HepG2 (cell line): Measurements from ENCODE around the gene NCMAP. TPM values are rescaled to one million over a fixed set of nuclear protein-coding genes. Genes with fewer than 3 reads are reported as not detected.

Experiments used
- GLI4 ChIP-seq: sonication (generic); formaldehyde crosslinking; IDR thresholded peaks from 2 replicates; pipeline ENCODE4 v1.5.1; 2020; ENCODE audit warnings: missing genetic modification reagents, mild to moderate bottlenecking, moderate library complexity, borderline replicate concordance
- HES4 ChIP-seq: sonication (generic); formaldehyde crosslinking; IDR thresholded peaks from 2 replicates; pipeline ENCODE4 v1.9.0; 2021; ENCODE audit warnings: mild to moderate bottlenecking, missing genetic modification reagents, borderline replicate concordance
- HNRNPLL ChIP-seq: fragments of 200-400 bp; formaldehyde crosslinking; IDR thresholded peaks from 2 replicates; pipeline ENCODE4 v1.6.1; 2017; ENCODE audit warnings: mild to moderate bottlenecking, low read depth, low read length; ENCODE audit not compliant: poor library complexity, severe bottlenecking
- KLF15 ChIP-seq: sonication (generic); formaldehyde crosslinking; IDR thresholded peaks from 2 replicates; pipeline ENCODE4 v1.8.1; 2023; ENCODE audit warnings: borderline replicate concordance, mild to moderate bottlenecking, inconsistent platforms, missing genetic modification reagents, mixed read lengths
- MTF2 ChIP-seq: sonication (generic); formaldehyde crosslinking; IDR thresholded peaks from 2 replicates; pipeline ENCODE4 v1.5.0; 2020; ENCODE audit warnings: missing genetic modification reagents, borderline replicate concordance
- NFKB2 ChIP-seq: sonication (generic); formaldehyde crosslinking; IDR thresholded peaks from 2 replicates; pipeline ENCODE4 v1.4.0; 2020; ENCODE audit warnings: missing genetic modification reagents, borderline replicate concordance
- RELA ChIP-seq: sonication (generic); formaldehyde crosslinking; IDR thresholded peaks from 2 replicates; pipeline ENCODE4 v1.4.0; 2020; ENCODE audit warnings: missing genetic modification reagents
- TRIM24 ChIP-seq: sonication (generic); formaldehyde crosslinking; IDR thresholded peaks from 2 replicates; pipeline ENCODE4 v1.8.0; 2022; ENCODE audit warnings: mild to moderate bottlenecking, missing genetic modification reagents
- U2AF1 ChIP-seq: fragments of 200-400 bp; formaldehyde crosslinking; optimal IDR thresholded peaks from 2 replicates; pipeline ENCODE3; 2017; ENCODE audit warnings: mild to moderate bottlenecking, low read depth, low read length
- ZBTB4 ChIP-seq: sonication (generic); formaldehyde crosslinking; IDR thresholded peaks from 2 replicates; pipeline ENCODE4 v1.4.0; 2020; ENCODE audit warnings: missing genetic modification reagents, mild to moderate bottlenecking, borderline replicate concordance
- ZNF331 ChIP-seq: sonication (generic); formaldehyde crosslinking; IDR thresholded peaks from 2 replicates; pipeline ENCODE4 v1.4.0; 2020; ENCODE audit warnings: missing genetic modification reagents
- ZNF574 ChIP-seq: sonication (generic); formaldehyde crosslinking; IDR thresholded peaks from 2 replicates; pipeline ENCODE4 v1.4.0; 2020; ENCODE audit warnings: missing genetic modification reagents
- polyA plus RNA-seq, 8 experiments: library from polyadenylated mRNA; depleted of rRNA in 3 of 8; stranded (reverse) in 7 of 8; unstranded in 1 of 8; fragments of >200 nt; fragmentation: Illumina TruSeq in 4 of 8; extraction: Trizol in 4 of 8; gene quantifications; 2 replicates each; pipeline versions ENCODE4 v1.2.1 to v1.2.3, GENCODE V29; 2011 to 2016; ENCODE audit warnings: low read depth in 4 of 8, missing spikeins in 1 of 8, mixed read lengths in 1 of 8; ENCODE audit not compliant: insufficient read depth in 1 of 8
- total RNA-seq, 5 experiments: library from RNA; depleted of rRNA; stranded (reverse); fragments of >200 nt; fragmentation: Illumina TruSeq; extraction: Trizol; gene quantifications; 2 replicates each; pipeline ENCODE4 v1.2.3, GENCODE V29; 2016; ENCODE audit warnings: low read depth in 1 of 5
- TF ChIP-seq, protein P1 (sequence below): sonication (generic); formaldehyde crosslinking; IDR thresholded peaks from 2 replicates; pipeline ENCODE4 v1.4.0; 2020; ENCODE audit warnings: missing genetic modification reagents
- TF ChIP-seq, protein P2 (sequence below): sonication (generic); formaldehyde crosslinking; IDR thresholded peaks from 2 replicates; pipeline ENCODE4 v1.5.0; 2020; ENCODE audit warnings: missing genetic modification reagents, mild to moderate bottlenecking, borderline replicate concordance

NCMAP gene
- total and polyA plus RNA-seq, 2 of the 13 experiments (the other 11 are each of a cell fraction or from before 2014, with no cell fraction given) = 2.7 to 20.0 TPM

GRCh38 chr1:24643363-24644099, 87.6 kb downstream of the NCMAP start (continued):
- no peak; the same call in 1 of the 2 replicates for TF ChIP-seq GLI4 (CRISPR knock-in tag)
- TF ChIP-seq ZBTB4 (CRISPR knock-in tag) = peak; percentile 13; the same call in 1 of the 2 replicates
- TF ChIP-seq KLF15 = no peak
- TF ChIP-seq, protein P1, sequence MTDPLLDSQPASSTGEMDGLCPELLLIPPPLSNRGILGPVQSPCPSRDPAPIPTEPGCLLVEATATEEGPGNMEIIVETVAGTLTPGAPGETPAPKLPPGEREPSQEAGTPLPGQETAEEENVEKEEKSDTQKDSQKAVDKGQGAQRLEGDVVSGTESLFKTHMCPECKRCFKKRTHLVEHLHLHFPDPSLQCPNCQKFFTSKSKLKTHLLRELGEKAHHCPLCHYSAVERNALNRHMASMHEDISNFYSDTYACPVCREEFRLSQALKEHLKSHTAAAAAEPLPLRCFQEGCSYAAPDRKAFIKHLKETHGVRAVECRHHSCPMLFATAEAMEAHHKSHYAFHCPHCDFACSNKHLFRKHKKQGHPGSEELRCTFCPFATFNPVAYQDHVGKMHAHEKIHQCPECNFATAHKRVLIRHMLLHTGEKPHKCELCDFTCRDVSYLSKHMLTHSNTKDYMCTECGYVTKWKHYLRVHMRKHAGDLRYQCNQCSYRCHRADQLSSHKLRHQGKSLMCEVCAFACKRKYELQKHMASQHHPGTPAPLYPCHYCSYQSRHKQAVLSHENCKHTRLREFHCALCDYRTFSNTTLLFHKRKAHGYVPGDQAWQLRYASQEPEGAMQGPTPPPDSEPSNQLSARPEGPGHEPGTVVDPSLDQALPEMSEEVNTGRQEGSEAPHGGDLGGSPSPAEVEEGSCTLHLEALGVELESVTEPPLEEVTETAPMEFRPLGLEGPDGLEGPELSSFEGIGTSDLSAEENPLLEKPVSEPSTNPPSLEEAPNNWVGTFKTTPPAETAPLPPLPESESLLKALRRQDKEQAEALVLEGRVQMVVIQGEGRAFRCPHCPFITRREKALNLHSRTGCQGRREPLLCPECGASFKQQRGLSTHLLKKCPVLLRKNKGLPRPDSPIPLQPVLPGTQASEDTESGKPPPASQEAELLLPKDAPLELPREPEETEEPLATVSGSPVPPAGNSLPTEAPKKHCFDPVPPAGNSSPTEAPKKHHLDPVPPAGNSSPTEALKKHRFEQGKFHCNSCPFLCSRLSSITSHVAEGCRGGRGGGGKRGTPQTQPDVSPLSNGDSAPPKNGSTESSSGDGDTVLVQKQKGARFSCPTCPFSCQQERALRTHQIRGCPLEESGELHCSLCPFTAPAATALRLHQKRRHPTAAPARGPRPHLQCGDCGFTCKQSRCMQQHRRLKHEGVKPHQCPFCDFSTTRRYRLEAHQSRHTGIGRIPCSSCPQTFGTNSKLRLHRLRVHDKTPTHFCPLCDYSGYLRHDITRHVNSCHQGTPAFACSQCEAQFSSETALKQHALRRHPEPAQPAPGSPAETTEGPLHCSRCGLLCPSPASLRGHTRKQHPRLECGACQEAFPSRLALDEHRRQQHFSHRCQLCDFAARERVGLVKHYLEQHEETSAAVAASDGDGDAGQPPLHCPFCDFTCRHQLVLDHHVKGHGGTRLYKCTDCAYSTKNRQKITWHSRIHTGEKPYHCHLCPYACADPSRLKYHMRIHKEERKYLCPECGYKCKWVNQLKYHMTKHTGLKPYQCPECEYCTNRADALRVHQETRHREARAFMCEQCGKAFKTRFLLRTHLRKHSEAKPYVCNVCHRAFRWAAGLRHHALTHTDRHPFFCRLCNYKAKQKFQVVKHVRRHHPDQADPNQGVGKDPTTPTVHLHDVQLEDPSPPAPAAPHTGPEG (CRISPR knock-in tag) = no peak
- no peak for TF ChIP-seq MTF2 (CRISPR knock-in tag)
- no peak for TF ChIP-seq RELA (CRISPR knock-in tag)
- TF ChIP-seq TRIM24 = no peak
- peak; percentile 75 for TF ChIP-seq HNRNPLL
- TF ChIP-seq, protein P2, sequence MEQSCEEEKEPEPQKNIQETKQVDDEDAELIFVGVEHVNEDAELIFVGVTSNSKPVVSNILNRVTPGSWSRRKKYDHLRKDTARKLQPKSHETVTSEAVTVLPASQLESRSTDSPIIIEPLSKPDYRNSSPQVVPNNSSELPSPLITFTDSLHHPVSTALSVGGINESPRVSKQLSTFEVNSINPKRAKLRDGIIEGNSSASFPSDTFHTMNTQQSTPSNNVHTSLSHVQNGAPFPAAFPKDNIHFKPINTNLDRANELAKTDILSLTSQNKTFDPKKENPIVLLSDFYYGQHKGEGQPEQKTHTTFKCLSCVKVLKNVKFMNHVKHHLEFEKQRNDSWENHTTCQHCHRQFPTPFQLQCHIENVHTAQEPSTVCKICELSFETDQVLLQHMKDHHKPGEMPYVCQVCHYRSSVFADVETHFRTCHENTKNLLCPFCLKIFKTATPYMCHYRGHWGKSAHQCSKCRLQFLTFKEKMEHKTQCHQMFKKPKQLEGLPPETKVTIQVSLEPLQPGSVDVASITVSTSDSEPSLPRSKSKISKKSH (CRISPR knock-in tag) = no peak
- no peak for TF ChIP-seq NFKB2 (CRISPR knock-in tag)
- TF ChIP-seq ZNF574 = no peak
- TF ChIP-seq U2AF1 = no peak
- TF ChIP-seq ZNF331 (CRISPR knock-in tag) = no peak
- 0 out of 2 replicates have a peak, but pooled peaks have one; percentile 47 for TF ChIP-seq HES4
